Common myeloid progenitor, CD34-positive (primary cell): ENCODE results near the gene RNF10.
"Not testable (repeated sequence)": the region's sequence is repeated elsewhere in the genome, so short reads cannot be mapped to it uniquely, and the experiment has no call there.

Source experiments
- CTCF ChIA-PET: fragments of 350-600 bp; sonication (Branson Sonifier 250); formaldehyde crosslinking; loops from one replicate; lab custom pipeline; 2021; ENCODE audit warnings: antibody characterized with exemption; lab: Charles Lee
- POLR2A ChIA-PET: fragments of 350-600 bp; sonication (Branson Sonifier 250); formaldehyde crosslinking; loops from one replicate; lab custom pipeline; 2021; ENCODE audit warnings: antibody characterized with exemption; lab: Charles Lee
- DNase-seq, 3 donors: peaks; one replicate each; pipeline versions ENCODE4 v3.0.0 to v3.0.0-alpha.2; 2013
- H3K27ac ChIP-seq, 2 experiments: 1 replicate in 1 of 2; 2 replicates in 1 of 2; pipeline ENCODE4 v1.7.0; 2013; ENCODE audit warnings: inconsistent platforms in 2 of 2, low read length in 2 of 2, mild to moderate bottlenecking in 2 of 2, low read depth in 1 of 2, moderate library complexity in 1 of 2; ENCODE audit not compliant: severe bottlenecking in 2 of 2, insufficient read depth in 1 of 2, poor library complexity in 1 of 2
- H3K27me3 ChIP-seq, 5 experiments: replicated peaks in 2 of 5; 1 replicate in 3 of 5; 2 replicates in 2 of 5; pipeline versions ENCODE4 v1.6.1 to v1.7.0; 2013; ENCODE audit warnings: low read length in 4 of 5, mild to moderate bottlenecking in 2 of 5, moderate library complexity in 2 of 5, inconsistent platforms in 1 of 5; ENCODE audit not compliant: insufficient read depth in 5 of 5, control insufficient read depth in 4 of 5
- H3K36me3 ChIP-seq, 4 experiments: 1 replicate in 2 of 4; 2 replicates in 2 of 4; pipeline versions ENCODE4 v1.6.1 to v1.7.0; 2013; ENCODE audit warnings: low read length in 3 of 4, control low read depth in 1 of 4, mild to moderate bottlenecking in 1 of 4; ENCODE audit not compliant: control insufficient read depth in 4 of 4, insufficient read depth in 4 of 4
- H3K4me1 ChIP-seq, 4 experiments: 1 replicate in 3 of 4; 2 replicates in 1 of 4; pipeline versions ENCODE4 v1.6.1 to v1.7.1; 2013; ENCODE audit warnings: low read length in 3 of 4, mild to moderate bottlenecking in 3 of 4, control low read depth in 1 of 4, inconsistent platforms in 1 of 4, moderate library complexity in 1 of 4; ENCODE audit not compliant: control insufficient read depth in 4 of 4, insufficient read depth in 4 of 4; ENCODE audit errors: control extremely low read depth in 1 of 4
- H3K4me3 ChIP-seq, 7 experiments: 1 replicate in 4 of 7; 2 replicates in 3 of 7; pipeline versions ENCODE4 v1.5.1 to v1.7.0; 2013; ENCODE audit warnings: mild to moderate bottlenecking in 7 of 7, low read length in 6 of 7, moderate library complexity in 6 of 7, inconsistent platforms in 2 of 7, low read depth in 2 of 7, control low read depth in 1 of 7; ENCODE audit not compliant: insufficient read depth in 4 of 7, control insufficient read depth in 1 of 7; ENCODE audit errors: extremely low read depth in 1 of 7
- H3K9me3 ChIP-seq, 5 experiments: 1 replicate in 4 of 5; 2 replicates in 1 of 5; pipeline versions ENCODE4 v1.6.1 to v1.7.1; 2013; ENCODE audit warnings: low read length in 4 of 5, mild to moderate bottlenecking in 2 of 5, inconsistent platforms in 1 of 5, low read depth in 1 of 5, moderate library complexity in 1 of 5; ENCODE audit not compliant: control insufficient read depth in 4 of 5, insufficient read depth in 2 of 5; ENCODE audit errors: control extremely low read depth in 1 of 5
- WGBS: methylation state at CpG from one replicate; pipeline ENCODE4 v1.1.5; 2013; ENCODE audit not compliant: insufficient coverage; 5-methylcytosine and 5-hydroxymethylcytosine counted together

The RNF10 gene

DNA sequence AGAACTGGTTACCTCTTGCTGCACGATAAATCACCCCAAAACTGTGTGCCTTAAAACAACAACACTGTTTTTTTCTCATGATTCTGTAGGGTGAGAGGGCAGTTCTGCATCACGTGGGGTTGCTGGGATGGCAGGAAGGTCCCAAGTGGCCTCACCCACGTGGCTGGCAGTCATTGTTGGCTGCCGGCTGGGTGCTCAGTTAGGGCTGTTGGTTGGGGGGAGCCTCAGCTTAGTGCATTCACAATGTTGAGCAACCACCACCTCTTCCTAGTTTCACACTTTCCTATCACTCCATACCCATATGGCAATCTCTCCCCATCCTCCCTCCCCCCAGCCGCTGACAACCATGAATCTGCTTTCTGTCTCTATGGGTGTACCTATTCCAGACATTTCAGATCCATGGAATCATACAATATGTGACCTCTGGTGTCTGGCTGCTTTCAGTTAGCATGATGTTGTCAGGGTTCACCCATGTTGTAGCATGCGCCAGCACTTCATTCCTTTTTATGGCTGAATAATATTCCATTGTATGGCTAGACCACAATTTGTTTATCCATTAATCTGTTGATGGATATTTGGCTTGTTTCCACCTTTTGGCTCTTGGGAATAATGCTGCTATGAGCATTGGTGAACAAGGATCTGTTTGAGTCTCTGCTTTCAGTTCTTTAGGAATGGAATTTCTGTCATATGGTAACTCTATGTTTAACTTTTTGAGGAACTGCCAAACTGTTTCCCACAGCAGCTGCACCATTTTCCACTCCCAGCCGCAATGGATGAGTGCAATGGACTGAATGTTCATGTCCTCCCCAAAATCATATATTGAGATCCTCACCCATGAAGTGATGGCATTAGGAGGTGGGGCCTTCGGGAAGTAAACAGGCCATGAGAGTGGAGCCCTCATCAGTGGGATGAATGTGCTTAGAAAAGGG, 58.2 kb downstream of the RNF10 start:
- Histone ChIP-seq H3K9me3 (no peaks in the 10 kb centered on the region), H3K27ac (no peak overlapping the region), H3K27me3 (no peaks in the 10 kb centered on the region), H3K4me1 (no peaks in the 10 kb centered on the region), H3K4me3 (no peak overlapping the region), H3K36me3 (no peaks in the 10 kb centered on the region)
- WGBS: 100% methylated on average over 5 of the region's 8 CpGs
- no peak for DNase-seq
- POLR2A ChIA-PET: no interaction called here
- CTCF ChIA-PET: interaction anchor here (1.4 kb wide), 1 partner anchor 8 kb away, joined by 3 read pairs; no protein-coding TSS in a partner anchor

DNA sequence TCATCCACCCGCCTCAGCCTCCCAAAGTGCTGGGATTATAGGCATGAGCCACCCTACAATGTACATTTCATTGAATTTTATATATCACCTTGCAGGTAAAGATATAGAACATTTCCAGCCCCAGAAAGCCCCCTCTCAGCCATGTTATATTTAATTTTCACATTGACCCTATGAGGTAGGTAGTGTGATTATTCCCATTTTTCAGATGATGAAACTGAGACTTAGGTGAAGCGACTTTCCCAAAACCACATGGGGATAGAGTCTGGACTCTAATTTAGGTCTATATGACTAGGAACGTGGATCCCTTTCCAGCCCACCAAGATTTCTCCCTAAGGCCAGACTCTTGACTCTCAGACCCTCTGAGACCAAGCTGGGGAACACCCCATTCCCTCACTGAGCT, 62.7 kb downstream of the RNF10 start:
- Histone ChIP-seq H3K27me3 (no peaks in the 10 kb centered on the region), H3K27ac (no peak overlapping the region), H3K9me3 (no peaks in the 10 kb centered on the region), H3K4me3 (no peak overlapping the region), H3K36me3 (no peaks in the 10 kb centered on the region), H3K4me1 (peaks cover 0 to 17% (median 2%) of the 10 kb centered on the region in 4 experiments)
- CTCF ChIA-PET: interaction anchor here (0.8 kb wide), 1 partner anchor 53 kb away, joined by 3 read pairs; no protein-coding TSS in a partner anchor
- no peak for DNase-seq
- POLR2A ChIA-PET: no interaction called here
- WGBS: 100% methylated on average over 1 of the region's 3 CpGs

DNA sequence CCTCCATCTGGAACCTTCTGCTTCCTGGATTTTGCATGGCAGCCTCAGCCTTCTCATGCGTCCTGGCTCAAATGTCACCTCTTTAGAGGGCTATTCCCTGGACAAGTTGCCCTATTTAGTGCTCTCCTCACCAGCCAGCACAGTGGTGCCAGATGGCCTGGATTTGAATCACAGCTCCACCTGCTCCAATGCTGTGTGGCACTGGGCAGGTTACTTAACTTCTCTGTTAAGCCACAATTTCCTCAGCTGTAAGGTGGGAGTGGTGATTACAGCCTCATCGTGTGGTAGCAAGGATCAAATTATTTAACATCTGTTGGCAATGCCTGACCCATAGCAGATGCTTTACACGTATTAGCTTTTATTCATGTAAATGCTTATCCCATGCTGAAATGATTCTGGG, 63.7 kb downstream of the RNF10 start:
- POLR2A ChIA-PET: no interaction called here

GRCh38 chr12:120598674-120599463, 64.7 kb downstream of the RNF10 start:
- Histone ChIP-seq H3K4me3 (no peak overlapping the region), H3K27ac (no peak overlapping the region), H3K36me3 (no peaks in the 10 kb centered on the region), H3K4me1 (peaks cover 2 to 28% (median 9%) of the 10 kb centered on the region in 4 experiments), H3K27me3 (no peaks in the 10 kb centered on the region), H3K9me3 (no peaks in the 10 kb centered on the region)
- 94% methylated on average over 8 of the region's 13 CpGs for WGBS
- peak in 2 of 3 donors; percentile 34 to 44 for DNase-seq
- POLR2A ChIA-PET: no interaction called here
- CTCF ChIA-PET: interaction anchor here (0.9 to 1.8 kb wide), 3 partner anchors 10 to 49 kb away, joined by 3 to 5 read pairs (median 4); no protein-coding TSS in a partner anchor

More for the DNA sequence above, 63.7 kb downstream of the RNF10 start:
- Histone ChIP-seq H3K9me3 (no peaks in the 10 kb centered on the region), H3K4me3 (no peak overlapping the region), H3K36me3 (no peaks in the 10 kb centered on the region), H3K27ac (no peak overlapping the region), H3K4me1 (peaks cover 2 to 25% (median 8%) of the 10 kb centered on the region in 4 experiments), H3K27me3 (no peaks in the 10 kb centered on the region)
- WGBS: 90% methylated on average over 3 of the region's 3 CpGs
- no peak for DNase-seq
- CTCF ChIA-PET: interaction anchor here (0.8 to 0.9 kb wide), 2 partner anchors 15 to 52 kb away, joined by 3 to 4 read pairs; no protein-coding TSS in a partner anchor

DNA sequence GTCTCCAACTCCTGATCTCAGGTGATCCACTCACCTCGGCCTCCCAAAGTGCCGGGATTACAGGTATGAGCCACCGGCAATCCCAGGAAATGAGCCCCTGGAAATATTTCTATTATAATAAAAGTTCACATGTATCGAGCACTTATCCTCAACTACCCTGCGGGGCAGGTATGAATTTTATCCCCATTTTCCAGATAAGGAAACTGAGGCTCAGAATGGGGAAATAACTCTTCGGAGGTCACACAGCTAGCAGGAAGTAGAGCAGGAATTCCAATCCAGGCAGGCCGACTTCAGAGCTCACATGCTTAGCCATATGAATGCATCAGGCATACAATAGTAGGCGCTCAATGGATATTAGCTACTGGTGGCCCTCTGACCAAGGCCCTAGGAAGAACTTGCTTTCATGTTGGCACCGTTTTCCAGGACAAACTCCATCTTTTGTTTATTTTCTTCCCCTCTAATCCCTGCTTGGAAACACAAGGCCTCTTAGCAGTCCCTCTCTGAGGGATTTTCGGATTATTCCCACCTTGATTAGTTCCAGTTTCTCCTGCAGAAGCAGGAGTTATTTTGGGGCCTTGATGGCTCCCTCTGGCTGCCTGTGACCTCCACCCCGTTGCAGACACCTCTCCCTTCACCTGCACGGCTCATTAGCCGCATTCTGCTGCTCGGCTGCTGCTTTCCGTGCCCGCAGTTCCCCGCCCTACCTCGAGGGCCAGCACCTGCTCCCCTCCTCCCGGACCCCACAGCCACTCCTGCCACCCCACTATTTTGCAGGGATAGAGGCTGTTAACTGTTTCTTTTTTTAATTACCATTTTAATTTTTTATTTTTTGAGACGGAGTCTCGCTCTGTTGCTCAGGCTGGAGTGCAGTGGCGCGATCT, 65.8 kb downstream of the RNF10 start:
- DNase-seq: no peak
- ChIA-PET POLR2A (no interaction called here), CTCF (interaction anchor here (1.2 to 3.5 kb wide), 4 partner anchors 8 to 49 kb away, joined by 3 to 15 read pairs (median 4); no protein-coding TSS in a partner anchor)
- Histone ChIP-seq H3K27ac (no peak overlapping the region), H3K36me3 (no peaks in the 10 kb centered on the region), H3K9me3 (no peaks in the 10 kb centered on the region), H3K27me3 (no peaks in the 10 kb centered on the region), H3K4me3 (no peak overlapping the region), H3K4me1 (peaks cover 2 to 28% (median 9%) of the 10 kb centered on the region in 4 experiments)
- WGBS: 97% methylated on average over 17 of the region's 23 CpGs

- not testable (repeated sequence) for H3K27me3 ChIP-seq, H3K36me3 ChIP-seq, H3K27ac ChIP-seq, H3K9me3 ChIP-seq
- ChIA-PET POLR2A (interaction anchor here (0.6 to 1.1 kb wide), 3 partner anchors 20 to 809 kb away, joined by 3 to 10 read pairs (median 3); no protein-coding TSS in a partner anchor), CTCF (interaction anchor here (0.6 to 3.5 kb wide), 7 partner anchors 14 to 118 kb away, joined by 3 to 15 read pairs (median 3); partner anchors contain the start of gene POP5)
- peak overlapping the region in 3 of 7 experiments; percentile 4 to 63 (median 53) for H3K4me3 ChIP-seq
- peak; percentile 86 to 94 (median 93) for DNase-seq
- 38% methylated on average over 3 of the region's 5 CpGs for WGBS
- H3K4me1 ChIP-seq: peaks cover 2 to 28% (median 9%) of the 10 kb centered on the region in 4 experiments
Measured at GRCh38 chr12:120602416-120602815, 68.3 kb downstream of the RNF10 start.
